ENCODE data around the gene NR2F6.

The NR2F6 gene

GRCh38 chr19:17248011-17248776 is 2.5 kb upstream of the NR2F6 start:
- no peak for TF ChIP-seq CTCF (IDR thresholded peaks at IDR 0.05)

GRCh38 chr19:17246681-17247425 is 1.1 kb upstream of the NR2F6 start:
- TF ChIP-seq CTCF (IDR thresholded peaks at IDR 0.05), result no peak

- TF ChIP-seq CTCF (IDR thresholded peaks at IDR 0.05), result no peak
Observed at GRCh38 chr19:17244618-17245534, 843 bp downstream of the NR2F6 start.

- no peak for TF ChIP-seq CTCF (IDR thresholded peaks at IDR 0.05)
Observed at GRCh38 chr19:17243830-17244617, 1.7 kb downstream of the NR2F6 start.

- TF ChIP-seq CTCF (IDR thresholded peaks at IDR 0.05), result no peak
Observed at GRCh38 chr19:17243211-17243829, 2.4 kb downstream of the NR2F6 start.

GRCh38 chr19:17242431-17243208 is 3.1 kb downstream of the NR2F6 start:
- no peak for TF ChIP-seq CTCF (IDR thresholded peaks at IDR 0.05)

Measured in LNCAP (cell line).